Measurements from ENCODE around the gene NTNG2.

The NTNG2 gene

GRCh38 chr9:132236662-132237311 is 74.9 kb downstream of the NTNG2 start:
- no peak overlapping the region for H3K4me3 ChIP-seq (ENCODE audit: low read length)
- TF ChIP-seq CTCF (IDR thresholded peaks at IDR 0.05; ENCODE audit: insufficient read depth, low read depth, low read length, missing control alignments) = no peak
- no peak for DNase-seq (ENCODE audit: low read depth)

GRCh38 chr9:132237481-132237880 is 75.6 kb downstream of the NTNG2 start:
- no peak for DNase-seq (ENCODE audit: low read depth)
- no peak overlapping the region for H3K4me3 ChIP-seq (ENCODE audit: low read length)
- no peak for TF ChIP-seq CTCF (IDR thresholded peaks at IDR 0.05; ENCODE audit: insufficient read depth, low read depth, low read length, missing control alignments)

GRCh38 chr9:132238026-132238972 is 76.4 kb downstream of the NTNG2 start:
- DNase-seq (ENCODE audit: low read depth) = no peak
- TF ChIP-seq CTCF (IDR thresholded peaks at IDR 0.05; ENCODE audit: insufficient read depth, low read depth, low read length, missing control alignments) = no peak
- H3K4me3 ChIP-seq (ENCODE audit: low read length) = no peak overlapping the region

GRCh38 chr9:132238992-132239391 is 77.1 kb downstream of the NTNG2 start:
- DNase-seq (ENCODE audit: low read depth) = no peak
- TF ChIP-seq CTCF (IDR thresholded peaks at IDR 0.05; ENCODE audit: insufficient read depth, low read depth, low read length, missing control alignments) = no peak
- H3K4me3 ChIP-seq (ENCODE audit: low read length) = no peak overlapping the region

- no peak overlapping the region for H3K4me3 ChIP-seq (ENCODE audit: low read length)
- no peak for TF ChIP-seq CTCF (IDR thresholded peaks at IDR 0.05; ENCODE audit: insufficient read depth, low read depth, low read length, missing control alignments)
- no peak for DNase-seq (ENCODE audit: low read depth)
These were observed 77.7 kb downstream of the NTNG2 start for GRCh38 chr9:132239518-132239917.

- peak overlapping the region; percentile 9 for H3K4me3 ChIP-seq (ENCODE audit: low read length)
- no peak for TF ChIP-seq CTCF (IDR thresholded peaks at IDR 0.05; ENCODE audit: insufficient read depth, low read depth, low read length, missing control alignments)
- DNase-seq (ENCODE audit: low read depth) = no peak
These were observed 78.4 kb downstream of the NTNG2 start for GRCh38 chr9:132239999-132240840.

All from epithelial cell of esophagus (primary cell).